Effector CD8-positive, alpha-beta T cell (primary cell): Measurements from ENCODE around the gene LGR5.

ENCODE experiments used
- DNase-seq: peaks from one replicate; lab custom pipeline; 2025; lab: John Stamatoyannopoulos, UW

Gene LGR5

GRCh38 chr12:71599210-71599609 is 159.6 kb downstream of the LGR5 start:
- DNase-seq, result no peak

GRCh38 chr12:71601546-71601945 is 161.9 kb downstream of the LGR5 start:
- no peak for DNase-seq

- no peak for DNase-seq
These were observed 163.4 kb downstream of the LGR5 start for GRCh38 chr12:71602761-71603577.

- DNase-seq, result no peak
These were observed 165.4 kb downstream of the LGR5 start for GRCh38 chr12:71605039-71605438.

- no peak for DNase-seq
These were observed 168.1 kb downstream of the LGR5 start for GRCh38 chr12:71607494-71608330.

- no peak for DNase-seq
These were observed 170.6 kb downstream of the LGR5 start for GRCh38 chr12:71610031-71610795.

- no peak for DNase-seq
These were observed 182.3 kb downstream of the LGR5 start for GRCh38 chr12:71621938-71622337.

- DNase-seq, result no peak
These were observed 185.9 kb downstream of the LGR5 start for GRCh38 chr12:71625476-71625875.

GRCh38 chr12:71626098-71626497 is 186.5 kb downstream of the LGR5 start:
- no peak for DNase-seq

GRCh38 chr12:71626768-71627167 is 187.2 kb downstream of the LGR5 start:
- DNase-seq, result no peak

- DNase-seq, result no peak
These were observed 187.9 kb downstream of the LGR5 start for GRCh38 chr12:71627438-71628002.
